Measurements from ENCODE around the gene NIP7. TPM values are rescaled to one million over a fixed set of nuclear protein-coding genes. Genes with fewer than 3 reads are reported as not detected.

The NIP7 gene
- total and polyA plus RNA-seq, 9 of the 15 experiments (the other 6 are each of a cell fraction or from before 2014, with no cell fraction given), result 28.9 to 85.5 (median 72.5) TPM

DNA sequence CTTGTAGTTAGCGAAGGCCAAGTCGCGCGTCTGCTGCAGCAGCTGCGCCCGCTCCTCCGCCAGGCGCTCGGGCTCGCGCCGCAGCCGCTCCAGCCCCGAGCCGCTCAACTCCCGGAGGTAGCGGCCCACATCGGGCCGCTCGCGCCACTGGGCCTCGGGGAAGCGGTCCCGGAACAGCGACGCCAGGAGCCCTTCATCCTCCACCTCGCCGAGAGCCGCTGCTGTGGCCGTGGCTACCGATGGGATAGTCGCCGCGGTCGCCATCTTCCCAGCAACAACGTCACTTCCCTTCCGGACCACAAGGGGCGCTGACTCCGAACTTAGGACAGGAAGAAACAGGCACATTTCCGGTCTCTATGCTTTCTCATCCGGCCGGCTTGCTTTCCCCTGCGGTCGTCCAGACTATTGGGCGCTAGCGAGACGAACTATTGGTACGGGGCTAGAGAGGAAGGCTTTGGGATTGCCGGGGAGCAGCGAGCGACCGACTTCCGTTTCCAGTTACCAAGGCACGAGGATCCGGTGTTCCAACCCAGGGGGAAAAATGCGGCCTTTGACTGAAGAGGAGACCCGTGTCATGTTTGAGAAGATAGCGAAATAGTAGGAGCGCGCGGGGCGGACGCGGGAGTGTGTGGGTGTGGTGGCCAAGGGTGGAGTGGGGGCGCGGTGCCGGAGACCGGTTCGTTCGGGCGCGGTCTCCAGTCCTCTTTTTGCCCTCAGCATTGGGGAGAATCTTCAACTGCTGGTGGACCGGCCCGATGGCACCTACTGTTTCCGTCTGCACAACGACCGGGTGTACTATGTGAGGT, at the start of gene NIP7, which contains the start of gene COG8 (continued):
- TF ChIP-seq, protein P1, sequence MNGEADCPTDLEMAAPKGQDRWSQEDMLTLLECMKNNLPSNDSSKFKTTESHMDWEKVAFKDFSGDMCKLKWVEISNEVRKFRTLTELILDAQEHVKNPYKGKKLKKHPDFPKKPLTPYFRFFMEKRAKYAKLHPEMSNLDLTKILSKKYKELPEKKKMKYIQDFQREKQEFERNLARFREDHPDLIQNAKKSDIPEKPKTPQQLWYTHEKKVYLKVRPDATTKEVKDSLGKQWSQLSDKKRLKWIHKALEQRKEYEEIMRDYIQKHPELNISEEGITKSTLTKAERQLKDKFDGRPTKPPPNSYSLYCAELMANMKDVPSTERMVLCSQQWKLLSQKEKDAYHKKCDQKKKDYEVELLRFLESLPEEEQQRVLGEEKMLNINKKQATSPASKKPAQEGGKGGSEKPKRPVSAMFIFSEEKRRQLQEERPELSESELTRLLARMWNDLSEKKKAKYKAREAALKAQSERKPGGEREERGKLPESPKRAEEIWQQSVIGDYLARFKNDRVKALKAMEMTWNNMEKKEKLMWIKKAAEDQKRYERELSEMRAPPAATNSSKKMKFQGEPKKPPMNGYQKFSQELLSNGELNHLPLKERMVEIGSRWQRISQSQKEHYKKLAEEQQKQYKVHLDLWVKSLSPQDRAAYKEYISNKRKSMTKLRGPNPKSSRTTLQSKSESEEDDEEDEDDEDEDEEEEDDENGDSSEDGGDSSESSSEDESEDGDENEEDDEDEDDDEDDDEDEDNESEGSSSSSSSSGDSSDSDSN (IDR thresholded peaks at IDR 0.05; ENCODE audit: borderline replicate concordance in 1 of 2, low read depth in 2 of 2, low read length in 2 of 2), result peak; percentile 75 to 95; a peak in 3 of 4 replicates
- peak; percentile 93 for TF ChIP-seq FOXP1 (CRISPR knock-in tag; IDR thresholded peaks at IDR 0.05)
- TF ChIP-seq GTF2A2 (tag; IDR thresholded peaks at IDR 0.05), result no peak
- TF ChIP-seq HDAC2 (IDR thresholded peaks at IDR 0.05), result peak; percentile 83
- TF ChIP-seq, protein P2, sequence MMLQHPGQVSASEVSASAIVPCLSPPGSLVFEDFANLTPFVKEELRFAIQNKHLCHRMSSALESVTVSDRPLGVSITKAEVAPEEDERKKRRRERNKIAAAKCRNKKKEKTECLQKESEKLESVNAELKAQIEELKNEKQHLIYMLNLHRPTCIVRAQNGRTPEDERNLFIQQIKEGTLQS (IDR thresholded peaks at IDR 0.05), result peak; percentile 16; the same call in 1 of the 2 replicates
- TF ChIP-seq, protein P2 (CRISPR knock-in tag; conservative IDR thresholded peaks at IDR 0.05), result 0 out of 2 replicates have a peak, but pooled peaks have one; percentile 35
- no peak for TF ChIP-seq HNRNPUL1 (IDR thresholded peaks at IDR 0.05; ENCODE audit: low read length)
- no peak for TF ChIP-seq KLF16 (IDR thresholded peaks at IDR 0.05)
- TF ChIP-seq ZBTB7A (IDR thresholded peaks at IDR 0.05; ENCODE audit: borderline replicate concordance, control insufficient read depth, low read depth, low read length), result no peak
- TF ChIP-seq ZNF668 (CRISPR knock-in tag; IDR thresholded peaks at IDR 0.05), result no peak
- TF ChIP-seq, protein P3, sequence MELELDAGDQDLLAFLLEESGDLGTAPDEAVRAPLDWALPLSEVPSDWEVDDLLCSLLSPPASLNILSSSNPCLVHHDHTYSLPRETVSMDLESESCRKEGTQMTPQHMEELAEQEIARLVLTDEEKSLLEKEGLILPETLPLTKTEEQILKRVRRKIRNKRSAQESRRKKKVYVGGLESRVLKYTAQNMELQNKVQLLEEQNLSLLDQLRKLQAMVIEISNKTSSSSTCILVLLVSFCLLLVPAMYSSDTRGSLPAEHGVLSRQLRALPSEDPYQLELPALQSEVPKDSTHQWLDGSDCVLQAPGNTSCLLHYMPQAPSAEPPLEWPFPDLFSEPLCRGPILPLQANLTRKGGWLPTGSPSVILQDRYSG (tag; conservative IDR thresholded peaks at IDR 0.05; ENCODE audit: low read depth), result no peak
- TF ChIP-seq ZNF785 (CRISPR knock-in tag; IDR thresholded peaks at IDR 0.05), result no peak
- TF ChIP-seq, protein P4, sequence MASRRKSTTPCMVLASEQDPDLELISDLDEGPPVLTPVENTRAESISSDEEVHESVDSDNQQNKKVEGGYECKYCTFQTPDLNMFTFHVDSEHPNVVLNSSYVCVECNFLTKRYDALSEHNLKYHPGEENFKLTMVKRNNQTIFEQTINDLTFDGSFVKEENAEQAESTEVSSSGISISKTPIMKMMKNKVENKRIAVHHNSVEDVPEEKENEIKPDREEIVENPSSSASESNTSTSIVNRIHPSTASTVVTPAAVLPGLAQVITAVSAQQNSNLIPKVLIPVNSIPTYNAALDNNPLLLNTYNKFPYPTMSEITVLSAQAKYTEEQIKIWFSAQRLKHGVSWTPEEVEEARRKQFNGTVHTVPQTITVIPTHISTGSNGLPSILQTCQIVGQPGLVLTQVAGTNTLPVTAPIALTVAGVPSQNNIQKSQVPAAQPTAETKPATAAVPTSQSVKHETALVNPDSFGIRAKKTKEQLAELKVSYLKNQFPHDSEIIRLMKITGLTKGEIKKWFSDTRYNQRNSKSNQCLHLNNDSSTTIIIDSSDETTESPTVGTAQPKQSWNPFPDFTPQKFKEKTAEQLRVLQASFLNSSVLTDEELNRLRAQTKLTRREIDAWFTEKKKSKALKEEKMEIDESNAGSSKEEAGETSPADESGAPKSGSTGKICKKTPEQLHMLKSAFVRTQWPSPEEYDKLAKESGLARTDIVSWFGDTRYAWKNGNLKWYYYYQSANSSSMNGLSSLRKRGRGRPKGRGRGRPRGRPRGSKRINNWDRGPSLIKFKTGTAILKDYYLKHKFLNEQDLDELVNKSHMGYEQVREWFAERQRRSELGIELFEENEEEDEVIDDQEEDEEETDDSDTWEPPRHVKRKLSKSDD (conservative IDR thresholded peaks at IDR 0.05; ENCODE audit: low read length), result peak; percentile 82; the same call in 1 of the 2 replicates
- no peak for TF ChIP-seq XRCC4 (IDR thresholded peaks at IDR 0.05; ENCODE audit: extremely low read depth, insufficient read depth, insufficient read length)
- peak; percentile 27; the same call in 1 of the 2 replicates for TF ChIP-seq GATAD2A (IDR thresholded peaks at IDR 0.05)
- no peak; the same call in 1 of the 2 replicates for TF ChIP-seq NR1H2 (CRISPR knock-in tag; IDR thresholded peaks at IDR 0.05)
- TF ChIP-seq KLF13 (tag; IDR thresholded peaks at IDR 0.05; ENCODE audit: borderline replicate concordance, low read depth), result no peak
- TF ChIP-seq LCOR (CRISPR knock-in tag; IDR thresholded peaks at IDR 0.05), result peak; percentile 85; the same call in 1 of the 2 replicates
- TF ChIP-seq DPF2 (IDR thresholded peaks at IDR 0.05), result 0 out of 2 replicates have a peak, but pooled peaks have one; percentile 28
- peak; percentile 96 for TF ChIP-seq RBFOX2 (IDR thresholded peaks at IDR 0.05; ENCODE audit: low read depth, low read length)
- no peak for TF ChIP-seq CHCHD3 (CRISPR knock-in tag; IDR thresholded peaks at IDR 0.05)

Data from K562 (cell line).